Measurements from ENCODE around the gene SLC25A10.
"Not testable (repeated sequence)": the region's sequence is repeated elsewhere in the genome, so short reads cannot be mapped to it uniquely, and the experiment has no call there.

Gene SLC25A10

DNA sequence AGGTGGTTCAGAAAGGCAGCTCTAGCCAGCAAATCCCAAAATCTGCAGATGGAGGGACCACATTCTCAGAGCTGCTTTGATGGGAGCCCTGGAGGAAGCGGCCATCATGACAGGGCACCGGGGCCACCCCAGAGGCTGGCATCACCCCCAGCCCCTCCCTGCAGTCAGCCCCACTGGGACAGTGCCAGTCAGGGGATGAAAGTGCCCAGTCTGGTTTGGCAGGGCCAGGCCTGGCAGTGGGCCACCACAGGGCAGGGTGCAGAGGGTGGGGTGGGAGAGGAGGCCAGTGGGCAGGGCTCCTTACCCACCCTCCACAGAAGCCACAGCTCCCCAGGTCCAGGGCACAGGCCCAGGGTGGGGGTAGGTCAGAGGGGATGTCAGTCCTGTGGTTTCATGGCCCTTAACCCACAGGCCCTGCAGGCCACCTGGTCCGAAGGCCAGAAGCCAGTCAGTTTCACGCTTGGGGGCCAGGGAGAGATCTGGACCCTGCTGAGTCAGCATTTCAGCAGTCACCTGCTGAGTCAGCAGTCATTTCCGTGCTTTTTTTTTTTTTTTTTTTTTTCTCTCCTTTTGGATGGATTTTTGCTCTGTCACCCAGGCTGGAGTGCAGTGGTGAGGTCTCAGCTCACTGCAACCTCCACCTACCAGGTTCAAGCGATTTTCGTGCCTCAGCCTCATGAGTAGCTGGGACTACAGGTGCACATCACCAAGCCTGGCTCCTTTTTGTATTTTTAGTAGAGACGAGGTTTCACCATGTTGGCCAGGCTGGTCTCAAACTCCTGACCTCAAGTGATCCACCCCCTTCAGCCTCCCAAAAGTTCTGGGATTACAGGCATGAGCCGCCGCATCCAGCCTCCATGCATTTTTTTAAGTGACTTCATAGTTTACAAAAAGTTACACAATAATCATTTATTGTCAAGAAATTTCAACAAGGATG, 10.4 kb downstream of the SLC25A10 start:
- DNase-seq = no peak

GRCh38 chr17:81723651-81724209, 11.6 kb downstream of the SLC25A10 start:
- DNase-seq = no peak

DNA sequence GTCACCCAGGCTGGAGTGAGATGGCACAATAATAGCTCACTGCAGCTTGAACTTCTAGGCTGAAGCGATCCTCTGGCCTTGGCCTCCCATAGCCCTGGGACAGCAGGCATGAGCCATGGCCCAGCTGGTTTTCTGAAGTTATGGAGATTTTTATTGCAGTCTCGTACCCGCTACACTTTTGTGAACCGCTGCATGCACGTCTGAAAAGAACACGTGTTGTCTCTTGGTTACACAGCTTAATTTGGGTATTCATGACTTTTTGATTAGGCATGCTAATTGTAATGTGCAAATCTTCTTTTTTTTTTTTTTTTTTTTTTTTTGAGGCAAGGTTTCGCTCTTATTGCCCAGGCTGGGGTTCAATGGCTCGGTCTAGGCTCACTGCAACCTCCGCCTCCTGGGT, 13.4 kb downstream of the SLC25A10 start:
- no peak for DNase-seq

DNA sequence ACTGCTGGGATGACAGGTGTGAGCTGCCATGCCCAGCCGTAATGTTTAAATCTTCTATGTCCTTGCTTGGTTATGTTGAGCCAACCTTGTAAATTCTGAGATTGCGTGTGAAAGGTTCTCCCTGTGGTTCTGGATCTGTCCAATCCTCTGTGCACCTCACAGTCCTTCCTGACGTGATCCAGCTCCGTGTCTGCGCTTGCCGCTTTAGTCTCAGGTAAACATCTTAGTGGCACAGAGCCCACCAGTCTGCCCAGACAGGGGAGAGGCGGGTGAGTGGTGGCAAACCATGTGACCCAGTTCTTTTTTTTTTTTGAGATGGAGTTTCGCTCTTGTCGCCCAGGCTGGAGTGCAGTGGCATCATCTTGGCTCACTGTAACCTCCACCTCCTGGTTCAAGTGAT, 13.9 kb downstream of the SLC25A10 start:
- no peak for DNase-seq

- no peak for DNase-seq
Observed at GRCh38 chr17:81727324-81728031, 15.4 kb downstream of the SLC25A10 start.

DNA sequence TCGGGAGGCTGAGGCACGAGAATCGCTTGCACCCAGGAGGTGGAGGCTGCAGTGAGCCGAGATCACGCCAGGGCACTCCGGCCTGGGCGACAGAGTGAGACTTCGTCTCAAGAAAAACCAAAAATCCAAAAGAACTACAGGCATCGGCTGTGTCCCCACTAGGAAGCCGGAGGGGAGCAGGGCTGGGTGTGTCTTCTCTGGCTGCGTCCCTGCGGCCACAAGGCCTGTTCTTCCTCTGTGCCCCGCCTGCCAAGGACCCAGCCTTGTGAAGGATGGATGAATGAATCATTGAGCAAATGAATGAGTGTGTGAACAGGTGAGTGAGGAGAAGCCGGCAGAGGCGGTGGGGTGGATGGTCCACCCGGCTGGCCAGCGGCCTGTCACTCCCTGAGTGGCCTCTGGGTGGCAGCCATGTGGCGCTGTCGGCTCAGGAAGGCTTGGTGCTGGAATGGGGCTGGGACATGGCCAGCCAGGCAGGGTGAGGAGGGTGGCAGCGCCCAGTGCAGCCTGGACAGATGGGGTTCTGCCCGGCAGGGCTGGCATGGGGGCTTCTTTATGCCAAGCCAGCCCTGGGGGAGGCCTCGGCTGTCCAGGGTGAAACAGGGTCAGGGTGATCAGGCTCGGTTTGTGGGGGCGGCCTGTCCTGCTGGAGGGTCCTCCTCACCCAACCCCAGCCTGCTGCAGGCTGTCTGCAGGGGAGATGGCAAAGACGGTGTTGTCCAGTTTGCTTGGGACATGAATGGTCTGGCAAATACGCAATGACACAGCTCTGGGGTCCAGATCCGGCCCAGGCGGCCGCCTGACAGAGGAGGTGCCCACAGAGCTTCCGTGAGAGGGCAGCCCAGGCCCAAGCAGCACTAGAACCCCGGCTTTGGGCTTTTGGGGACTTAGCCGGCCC, 21.7 kb downstream of the SLC25A10 start:
- DNase-seq = peak; percentile 78

DNA sequence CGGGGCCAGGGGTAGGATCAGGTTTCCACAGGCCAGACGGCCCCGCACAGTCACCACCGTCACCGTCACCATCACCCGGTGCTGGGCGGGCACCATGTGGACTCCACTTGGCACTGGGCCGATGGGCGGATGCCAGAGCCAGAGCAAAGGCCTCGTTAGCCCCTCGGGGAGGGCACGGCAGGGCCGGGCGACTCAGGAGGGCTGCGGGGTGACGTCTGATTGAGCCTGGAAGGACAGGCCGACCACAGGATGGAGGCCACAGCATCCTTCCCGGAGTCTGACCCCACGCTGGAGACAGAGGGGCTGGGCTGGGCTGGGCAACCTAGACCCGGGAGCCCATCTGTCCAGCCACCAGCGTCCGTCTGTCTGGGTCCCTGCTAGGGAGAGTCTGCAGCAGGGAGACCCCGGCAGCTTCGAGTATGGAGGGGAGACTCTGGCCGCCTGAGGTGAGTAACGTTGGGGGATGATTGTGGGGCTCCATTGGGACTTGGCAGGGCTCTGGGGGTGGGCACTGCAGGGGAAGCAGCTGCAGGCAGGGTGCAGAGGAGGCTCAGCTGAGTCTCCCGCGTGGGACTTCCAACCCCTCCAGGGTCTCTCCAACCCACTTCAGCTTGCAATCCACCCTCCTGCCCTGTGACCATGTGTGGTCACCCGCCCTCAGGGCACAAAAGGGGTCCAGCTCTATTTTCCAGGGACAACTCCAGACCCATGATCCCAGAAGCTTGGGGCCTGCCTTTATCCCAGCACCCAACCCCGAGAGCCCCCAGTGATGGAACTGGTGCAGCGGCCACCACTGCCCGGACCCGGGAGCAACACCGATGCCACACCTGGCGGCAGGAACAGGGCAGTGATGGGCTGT, 22.6 kb downstream of the SLC25A10 start:
- no peak for DNase-seq

GRCh38 chr17:81735264-81736102, 23.4 kb downstream of the SLC25A10 start:
- DNase-seq = peak; percentile 92

- no peak for DNase-seq
Observed at GRCh38 chr17:81737947-81738800, 26.1 kb downstream of the SLC25A10 start.

GRCh38 chr17:81738801-81739393, 26.8 kb downstream of the SLC25A10 start:
- no peak for DNase-seq

DNA sequence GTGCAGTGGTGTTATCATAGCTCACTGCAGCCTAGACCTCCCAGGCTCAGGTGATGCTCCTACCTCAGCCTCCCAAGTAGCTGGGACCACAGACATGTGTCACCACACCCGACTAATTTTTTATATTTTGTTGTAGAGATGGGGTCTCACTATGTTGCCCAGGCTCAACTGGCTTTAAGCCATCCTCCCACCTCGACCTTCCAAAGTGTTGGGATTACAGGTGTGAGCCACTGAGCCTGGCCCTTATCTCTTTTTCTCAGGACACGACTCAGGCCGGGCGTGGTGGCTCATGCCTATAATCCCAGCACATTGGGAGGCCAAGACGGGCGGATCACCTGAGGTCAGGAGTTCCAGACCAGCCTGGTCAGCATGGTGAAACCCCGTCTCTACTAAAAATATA, 27.5 kb downstream of the SLC25A10 start:
- not testable (repeated sequence) for DNase-seq

DNA sequence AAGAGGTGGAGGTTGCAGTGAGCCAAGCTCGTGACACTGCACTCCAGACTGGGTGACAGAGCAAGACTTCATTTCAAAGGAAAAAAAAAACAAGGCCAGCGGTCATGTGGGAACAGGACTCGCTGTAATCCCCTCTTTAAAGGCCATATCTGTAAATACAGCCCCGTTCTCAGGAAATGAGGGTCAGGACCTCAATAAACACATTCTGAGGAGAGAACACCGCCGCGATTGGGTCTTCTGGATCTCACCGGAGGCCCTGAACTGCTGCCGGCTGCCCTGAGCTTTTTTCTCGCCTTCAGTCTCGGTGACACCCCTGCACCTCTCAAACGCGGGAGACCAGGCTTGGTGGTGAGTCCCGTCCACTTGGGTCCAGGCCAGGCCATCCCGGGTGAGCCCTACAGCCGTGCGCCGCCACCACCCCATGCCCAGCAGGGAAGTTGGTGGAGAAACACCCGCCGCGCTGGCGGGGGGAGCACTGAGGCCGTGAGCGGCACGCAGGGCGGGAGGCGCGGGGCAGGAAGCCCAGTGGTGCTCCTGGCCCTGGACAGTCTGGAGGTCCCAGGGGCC, 28.4 kb downstream of the SLC25A10 start:
- DNase-seq = peak; percentile 11

- DNase-seq = no peak
Observed at GRCh38 chr17:81741049-81741593, 29.0 kb downstream of the SLC25A10 start.

- DNase-seq = no peak
Observed at GRCh38 chr17:81741594-81742452, 29.7 kb downstream of the SLC25A10 start.
